ENCODE results near the gene EMC10.

The EMC10 gene

DNA sequence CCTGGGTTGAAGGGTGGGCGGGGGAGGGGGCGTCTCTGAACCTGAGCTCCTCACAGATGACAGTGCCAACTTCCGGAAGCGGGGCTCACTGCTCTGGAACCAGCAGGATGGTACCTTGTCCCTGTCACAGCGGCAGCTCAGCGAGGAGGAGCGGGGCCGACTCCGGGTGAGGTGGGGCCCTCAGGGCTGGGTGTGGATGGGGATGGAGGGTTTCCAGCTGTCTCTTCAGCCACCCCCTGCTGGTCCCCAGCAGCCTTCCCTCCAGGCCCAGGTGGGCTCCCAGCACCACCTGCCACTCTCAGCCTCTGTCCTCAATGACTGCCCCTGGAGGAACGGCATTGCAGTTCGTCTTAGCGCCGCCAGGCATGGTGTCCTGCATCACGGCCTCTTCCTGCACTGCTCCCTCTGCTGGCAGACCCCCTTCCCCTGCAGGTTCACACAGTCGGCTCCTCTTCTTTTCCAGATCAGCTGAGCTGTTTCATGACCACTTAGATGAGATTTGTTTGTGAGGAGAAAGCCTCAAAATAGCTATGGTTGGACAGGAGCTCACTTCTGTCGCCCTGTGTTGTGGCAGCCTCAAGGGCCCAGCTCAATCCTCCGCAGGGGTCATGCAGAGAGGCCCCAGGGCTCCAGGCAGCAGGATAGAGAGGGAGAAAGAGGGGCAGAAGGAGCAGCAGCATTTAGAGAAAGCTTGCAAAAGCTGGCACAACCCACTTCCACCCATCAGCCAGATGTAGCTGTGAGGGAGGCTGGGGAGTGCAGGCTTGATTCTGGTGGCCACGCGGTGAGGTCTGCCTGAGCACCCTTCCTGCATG is 2.8 kb downstream of the EMC10 start:
- peak; percentile 67 for DNase-seq (ENCODE audit: low spot score)

DNA sequence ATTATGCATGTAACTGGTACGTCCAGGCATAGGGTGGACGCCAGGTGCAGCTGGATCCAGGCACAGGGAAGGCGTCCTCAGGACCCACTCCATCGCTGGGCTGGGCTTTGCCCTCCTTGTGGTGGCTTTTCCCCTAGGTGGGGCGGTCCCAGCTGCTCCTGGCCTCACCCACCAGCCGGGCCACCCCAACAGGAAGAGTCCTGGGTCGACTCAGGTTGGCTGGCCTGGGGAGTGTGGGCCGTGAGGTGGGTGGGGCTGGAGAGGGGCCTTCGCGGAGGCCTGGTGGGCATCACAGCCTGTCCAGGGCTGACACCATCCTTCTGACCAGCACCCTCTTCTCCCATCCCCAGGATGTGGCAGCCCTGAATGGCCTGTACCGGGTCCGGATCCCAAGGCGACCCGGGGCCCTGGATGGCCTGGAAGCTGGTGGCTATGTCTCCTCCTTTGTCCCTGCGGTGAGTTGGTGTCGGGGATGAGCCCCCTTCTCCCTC is 3.5 kb downstream of the EMC10 start:
- no peak for DNase-seq (ENCODE audit: low spot score)

DNA sequence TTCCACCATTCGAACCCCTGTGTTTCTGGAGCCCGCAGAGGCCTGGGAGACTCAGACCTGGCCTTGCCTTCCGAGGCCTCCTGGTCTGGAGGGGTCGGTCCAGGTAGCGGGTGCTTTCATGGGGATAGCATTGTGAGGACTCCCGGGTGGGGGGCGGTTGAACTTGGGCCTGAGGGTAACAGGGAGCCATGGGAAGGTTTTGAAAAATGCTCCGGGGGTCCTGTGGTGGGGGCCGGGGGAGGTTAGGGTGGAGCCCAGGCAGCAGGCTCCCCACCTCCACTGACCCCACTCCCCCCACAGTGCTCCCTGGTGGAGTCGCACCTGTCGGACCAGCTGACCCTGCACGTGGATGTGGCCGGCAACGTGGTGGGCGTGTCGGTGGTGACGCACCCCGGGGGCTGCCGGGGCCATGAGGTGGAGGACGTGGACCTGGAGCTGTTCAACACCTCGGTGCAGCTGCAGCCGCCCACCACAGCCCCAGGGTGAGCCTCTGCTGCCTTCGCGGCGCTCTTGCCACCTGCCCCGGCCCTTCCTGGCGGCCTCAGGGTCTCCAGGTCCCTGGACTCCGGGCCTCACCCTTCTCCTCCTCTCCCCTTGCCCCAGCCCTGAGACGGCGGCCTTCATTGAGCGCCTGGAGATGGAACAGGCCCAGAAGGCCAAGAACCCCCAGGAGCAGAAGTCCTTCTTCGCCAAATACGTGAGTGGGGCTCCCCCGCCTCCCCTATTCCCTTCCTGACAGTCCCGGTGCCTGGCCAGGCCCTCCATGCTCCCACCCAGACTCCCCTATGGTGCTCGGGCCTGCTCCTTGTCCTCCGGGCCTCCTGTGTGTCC is 4.2 kb downstream of the EMC10 start:
- no peak for DNase-seq (ENCODE audit: low spot score)

DNA sequence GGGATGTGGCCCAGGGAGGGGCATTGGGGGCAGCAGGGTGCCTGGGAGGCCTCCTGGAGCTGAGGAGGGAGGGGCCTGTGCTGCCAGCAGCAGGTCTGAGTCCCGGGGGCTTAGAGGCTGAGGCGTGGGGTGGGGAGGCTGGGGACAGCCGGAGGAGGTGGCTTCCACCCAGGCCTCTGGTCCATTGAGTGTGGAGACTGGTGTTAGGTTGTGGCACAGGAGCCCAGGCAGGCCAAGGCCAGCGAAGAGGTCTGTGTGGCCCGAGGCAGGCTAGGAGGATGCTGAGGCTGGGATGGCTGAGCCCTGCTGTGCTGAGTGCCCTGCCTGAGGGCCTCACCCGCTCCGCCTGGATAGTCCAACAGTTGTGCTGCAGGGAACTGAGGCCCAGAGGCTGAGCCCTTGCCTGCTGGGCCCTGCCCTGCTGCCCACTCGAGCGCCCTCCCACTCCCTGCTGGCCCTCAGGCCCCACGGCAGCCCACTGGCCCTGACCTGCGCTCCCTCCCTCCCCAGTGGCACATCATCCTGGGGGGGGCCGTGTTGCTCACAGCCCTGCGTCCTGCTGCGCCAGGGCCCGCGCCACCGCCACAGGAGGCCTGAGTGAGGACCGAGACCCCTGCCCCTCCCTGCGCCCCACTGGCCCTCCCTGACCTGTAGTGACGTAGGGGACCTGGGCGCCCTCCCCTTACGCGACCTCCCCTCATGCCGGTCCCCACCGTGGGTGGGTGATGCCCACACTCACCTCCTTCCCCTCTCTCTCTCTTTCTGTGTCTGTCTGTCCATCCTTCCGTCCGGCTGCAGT is 5.2 kb downstream of the EMC10 start:
- no peak for DNase-seq (ENCODE audit: low spot score)

DNA sequence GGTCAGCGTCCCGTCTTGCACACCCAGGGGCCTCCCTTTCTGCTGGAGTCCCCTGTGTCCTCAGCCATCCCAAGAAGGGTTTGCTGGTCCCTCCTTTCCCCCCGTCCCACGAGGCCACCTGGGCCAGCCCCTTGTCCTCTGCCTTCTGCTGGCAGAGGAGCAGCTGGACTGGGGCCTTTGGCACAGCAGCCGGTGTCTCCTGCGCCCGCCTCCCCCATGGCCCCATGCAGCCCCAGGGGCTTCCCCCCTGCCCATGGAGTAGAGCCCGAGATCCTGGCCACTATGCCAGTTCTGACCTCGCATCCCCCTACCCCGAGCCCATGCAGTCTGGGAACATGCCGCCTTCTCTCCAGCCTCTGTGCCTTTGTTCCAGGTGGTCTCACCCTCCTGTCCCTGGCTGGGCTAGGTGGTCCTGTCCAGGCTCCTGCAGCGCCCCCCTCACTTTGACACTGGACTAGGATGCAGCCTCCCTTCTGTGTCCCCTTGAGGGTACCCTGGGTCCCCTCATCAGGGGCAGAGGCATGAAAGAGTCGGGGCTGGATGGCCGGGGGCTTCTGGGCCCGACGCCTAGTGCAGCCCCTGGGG is 6.1 kb downstream of the EMC10 start:
- DNase-seq (ENCODE audit: low spot score), result no peak

DNA sequence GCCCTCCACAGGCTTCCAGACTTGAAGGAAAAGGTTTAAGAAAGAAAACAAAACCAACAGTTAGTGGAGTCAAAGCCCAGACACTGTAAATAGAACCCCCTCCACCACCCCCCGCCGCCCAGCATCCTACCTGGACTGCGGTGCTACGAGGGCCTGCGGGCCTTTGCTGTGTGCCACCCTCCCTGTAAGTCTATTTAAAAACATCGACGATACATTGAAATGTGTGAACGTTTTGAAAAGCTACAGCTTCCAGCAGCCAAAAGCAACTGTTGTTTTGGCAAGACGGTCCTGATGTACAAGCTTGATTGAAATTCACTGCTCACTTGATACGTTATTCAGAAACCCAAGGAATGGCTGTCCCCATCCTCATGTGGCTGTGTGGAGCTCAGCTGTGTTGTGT is 6.6 kb downstream of the EMC10 start:
- DNase-seq (ENCODE audit: low spot score), result no peak

DNA sequence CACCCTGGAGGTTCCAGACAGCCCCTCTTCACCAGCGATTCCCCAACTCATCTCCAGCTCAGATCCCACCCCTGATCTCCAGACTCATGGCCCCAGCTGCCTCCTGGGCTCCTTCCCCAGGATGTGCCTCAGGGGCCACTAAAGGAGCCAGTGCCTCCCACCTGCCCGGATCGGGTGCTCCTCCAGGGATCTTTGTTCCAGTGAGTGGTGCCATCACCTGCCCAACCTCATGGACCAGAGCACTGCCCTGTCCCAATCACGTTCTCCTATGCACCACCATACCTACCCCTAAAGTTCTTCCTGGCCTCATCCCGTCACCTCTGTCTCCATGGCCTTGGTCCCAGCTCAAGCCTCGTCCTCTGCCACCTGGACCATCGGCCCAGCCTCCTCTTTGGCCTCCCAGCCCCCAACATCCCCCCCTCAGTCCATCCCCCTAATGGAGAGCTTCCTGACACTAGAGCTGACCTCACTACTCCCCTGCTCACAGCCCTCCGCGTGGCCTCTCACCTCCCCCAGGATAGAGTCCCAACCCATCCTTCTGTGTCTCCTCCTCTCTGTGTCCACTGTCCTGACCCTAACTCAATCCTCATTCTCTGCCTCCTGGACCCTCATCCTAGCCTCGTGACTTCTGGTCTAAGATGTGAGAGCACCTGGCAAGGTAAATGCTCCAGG is 9.1 kb downstream of the EMC10 start:
- DNase-seq (ENCODE audit: low spot score), result no peak

DNA sequence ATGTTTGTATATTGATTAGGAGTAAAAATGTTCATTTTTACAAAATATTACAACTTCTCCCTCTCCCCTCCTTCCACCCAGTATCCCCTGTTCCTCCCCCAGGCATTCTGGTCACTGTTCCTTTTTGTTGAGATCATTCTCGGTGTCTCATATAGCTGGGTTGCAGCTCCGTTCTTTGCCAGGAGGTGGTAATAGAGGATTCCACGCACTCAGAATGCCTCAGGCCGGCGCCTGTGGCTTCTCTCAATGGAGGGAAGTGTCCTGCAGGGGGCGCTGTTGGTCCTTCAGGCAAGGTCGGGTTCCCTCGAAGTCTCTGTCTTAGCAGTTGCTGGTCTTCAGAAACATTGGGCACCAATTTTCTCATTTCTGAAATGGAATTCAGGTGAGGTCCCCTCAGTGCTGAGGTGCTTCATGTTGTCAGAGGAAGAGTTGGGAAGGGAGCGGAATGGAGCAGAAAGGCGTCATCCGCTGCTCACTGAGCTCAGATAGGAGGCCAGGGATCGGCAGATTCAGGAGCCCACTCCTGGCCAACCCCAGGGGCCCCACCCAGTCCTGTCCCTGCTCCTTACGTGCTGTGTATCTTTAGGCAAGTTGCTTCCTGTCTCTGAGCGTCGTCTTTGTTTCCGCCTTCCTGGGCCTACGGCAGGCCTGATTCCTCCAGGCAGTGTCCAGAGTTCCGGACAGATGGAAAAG is 10.7 kb downstream of the EMC10 start:
- no peak for DNase-seq (ENCODE audit: low spot score)

DNA sequence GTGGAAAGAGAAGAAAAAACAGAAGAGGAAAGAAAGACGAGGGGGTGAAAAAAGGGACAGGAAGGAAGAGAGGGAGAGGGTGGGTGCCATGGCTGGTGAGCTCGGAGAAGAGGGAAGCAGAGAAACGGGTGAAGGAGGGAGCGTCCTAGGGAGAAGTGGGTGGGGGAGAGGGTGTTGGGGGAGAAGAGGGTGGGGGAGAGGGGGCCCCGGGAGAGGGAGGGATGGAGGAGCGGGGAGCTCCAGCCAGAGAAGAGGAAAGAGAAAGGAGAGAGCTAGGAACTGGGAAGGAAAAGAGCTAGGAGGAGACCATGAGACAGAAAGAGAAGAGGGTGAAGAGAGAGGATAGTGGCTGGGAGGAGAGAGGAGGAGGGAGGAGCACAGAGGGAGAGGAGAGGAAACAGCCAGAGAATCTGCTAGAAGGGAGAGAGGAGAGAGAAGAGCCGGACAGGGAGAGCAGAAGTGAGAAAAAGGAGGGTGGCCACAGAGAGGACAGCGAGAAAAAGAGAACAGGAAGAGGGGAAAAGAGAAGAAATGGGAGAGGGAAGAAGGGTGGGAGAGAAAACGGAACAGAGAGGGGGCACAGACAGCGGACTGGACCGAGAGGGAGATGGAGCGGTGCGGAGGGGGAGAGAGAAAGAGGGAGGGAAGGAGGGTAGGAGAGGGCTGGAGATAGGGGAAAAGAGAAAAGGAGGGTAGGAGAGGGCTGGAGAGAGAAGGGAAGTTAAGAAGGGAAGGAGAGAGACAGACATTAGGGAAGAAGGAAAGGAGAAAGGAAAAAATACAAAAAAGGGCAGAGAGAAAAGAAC is 12.3 kb downstream of the EMC10 start:
- no peak for DNase-seq (ENCODE audit: low spot score)

DNA sequence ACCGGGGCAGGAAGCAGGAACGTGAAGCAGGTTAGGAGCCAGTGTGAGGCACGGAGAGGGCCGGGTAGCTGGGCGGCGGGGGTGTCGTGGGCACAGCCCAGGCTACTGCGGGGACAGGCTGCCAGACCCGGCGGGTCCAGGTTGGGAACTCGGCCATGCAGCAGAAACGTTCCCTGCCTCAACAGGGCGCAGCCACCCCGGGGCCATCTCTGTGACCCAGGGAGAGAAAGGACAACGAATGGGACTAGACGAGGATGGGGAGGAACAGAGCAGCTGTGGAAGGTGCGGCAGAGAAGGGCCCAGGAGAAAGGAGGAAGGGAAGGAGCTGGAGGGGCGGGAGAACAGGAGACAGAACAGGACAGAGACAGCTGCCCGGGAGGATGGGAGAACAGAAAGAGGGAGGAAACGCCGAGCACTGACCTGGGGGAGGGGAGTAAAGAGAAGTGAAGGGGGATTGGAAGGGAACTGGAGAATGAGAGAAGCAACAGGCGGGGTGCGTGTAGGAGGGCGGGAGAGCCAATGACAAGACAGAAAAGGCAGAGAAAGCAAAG is 13.2 kb downstream of the EMC10 start:
- DNase-seq (ENCODE audit: low spot score), result no peak

DNA sequence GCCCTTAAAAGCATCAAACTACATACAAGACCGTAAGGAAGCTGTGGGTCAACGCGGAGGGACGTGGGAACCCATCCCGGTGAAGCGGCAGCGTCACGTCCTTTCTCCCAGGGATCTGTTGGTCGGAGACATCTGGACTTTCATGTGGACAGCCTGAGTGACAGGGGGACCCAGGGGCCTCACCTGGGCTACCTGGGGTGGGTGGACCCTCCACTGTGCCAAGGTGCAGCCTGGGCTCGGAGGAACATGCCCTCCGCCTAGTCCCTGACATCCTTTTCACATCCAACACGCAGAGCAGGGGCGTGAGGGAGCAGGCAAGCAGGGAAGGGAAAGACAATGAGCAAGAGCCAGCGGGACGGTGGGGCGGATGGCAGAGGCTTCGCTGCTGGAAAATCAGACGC is 14.1 kb downstream of the EMC10 start:
- no peak for DNase-seq (ENCODE audit: low spot score)

DNA sequence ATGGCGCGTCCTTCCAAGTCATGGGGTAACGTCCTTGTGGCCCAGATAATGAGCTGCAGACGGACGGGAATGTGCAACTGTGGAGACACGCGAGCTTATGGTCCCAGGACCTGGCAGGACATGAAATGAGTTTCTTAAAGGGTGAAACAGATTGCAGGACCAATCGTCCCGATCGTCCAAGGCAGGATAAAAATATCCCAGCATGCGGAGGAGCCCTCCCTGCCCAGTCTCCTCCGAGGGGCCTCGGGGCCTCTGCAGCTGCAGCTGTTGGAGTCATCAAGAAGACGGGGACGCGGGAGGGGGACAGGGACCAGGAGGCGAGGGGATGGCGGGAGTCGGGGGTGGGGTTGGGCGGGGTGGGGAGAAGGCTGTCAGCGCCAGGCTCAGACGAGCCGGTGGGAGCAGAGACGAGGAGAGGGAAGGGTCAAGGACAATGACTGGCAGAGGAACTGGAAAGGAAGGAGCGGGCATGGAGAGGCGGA is 14.7 kb downstream of the EMC10 start:
- no peak for DNase-seq (ENCODE audit: low spot score)

DNA sequence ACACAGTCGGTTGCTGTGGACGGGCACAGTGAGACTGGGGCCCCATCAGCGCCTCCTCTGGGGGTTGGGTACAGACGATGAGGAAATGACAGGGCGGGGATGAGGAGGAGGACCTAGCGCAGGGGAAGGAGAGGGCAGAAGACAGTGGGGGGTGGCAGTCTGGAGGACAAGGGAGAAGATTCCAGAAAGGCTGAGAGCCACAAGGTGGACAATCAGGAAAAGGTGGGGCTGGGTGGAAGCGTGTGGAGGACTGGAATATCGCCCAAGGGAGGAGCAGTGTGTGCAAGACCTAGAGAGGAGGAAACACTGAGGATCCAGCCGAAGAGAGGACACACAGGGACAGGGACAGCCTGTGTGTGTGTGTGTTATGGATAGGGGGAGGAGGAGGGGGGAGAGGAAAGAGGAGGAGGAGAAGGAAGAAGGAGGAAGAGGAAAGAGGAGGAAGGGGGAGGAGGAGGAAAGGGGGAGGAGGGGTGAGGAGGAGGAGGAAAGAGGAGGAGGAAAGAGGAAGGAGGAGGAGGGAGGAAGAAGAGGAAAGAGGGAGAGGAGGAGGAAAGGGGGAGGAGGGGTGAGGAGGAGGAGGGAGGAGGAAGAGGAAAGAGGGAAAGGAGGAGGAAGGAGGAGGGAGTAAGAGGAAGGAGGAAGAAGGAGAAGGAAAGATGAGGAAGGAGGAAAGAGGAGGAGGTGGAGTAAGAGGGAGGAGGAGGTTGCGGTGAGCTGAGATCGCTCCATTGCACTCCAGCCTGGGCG is 16.2 kb downstream of the EMC10 start:
- no peak for DNase-seq (ENCODE audit: low spot score)

DNA sequence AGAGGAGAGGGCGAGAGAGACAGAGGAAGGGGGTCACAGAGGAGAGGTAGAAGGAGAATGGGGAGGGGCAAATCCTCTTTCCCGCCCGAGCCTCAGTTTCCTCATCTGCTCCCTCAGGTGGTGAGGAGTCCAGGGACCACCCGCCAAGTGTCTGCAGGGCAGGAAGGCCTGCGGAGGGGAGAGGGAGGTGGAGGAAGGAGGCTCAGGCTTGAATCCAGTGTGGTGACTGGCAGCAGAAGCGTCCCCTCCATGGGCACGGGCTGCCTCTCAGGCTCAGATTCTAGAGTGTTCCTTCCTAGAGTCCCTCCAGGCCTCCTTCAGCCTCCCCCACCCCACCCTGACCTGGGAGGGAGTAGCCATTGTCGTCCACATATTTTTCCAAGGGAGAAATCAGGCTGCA is 16.9 kb downstream of the EMC10 start:
- no peak for DNase-seq (ENCODE audit: low spot score)

DNA sequence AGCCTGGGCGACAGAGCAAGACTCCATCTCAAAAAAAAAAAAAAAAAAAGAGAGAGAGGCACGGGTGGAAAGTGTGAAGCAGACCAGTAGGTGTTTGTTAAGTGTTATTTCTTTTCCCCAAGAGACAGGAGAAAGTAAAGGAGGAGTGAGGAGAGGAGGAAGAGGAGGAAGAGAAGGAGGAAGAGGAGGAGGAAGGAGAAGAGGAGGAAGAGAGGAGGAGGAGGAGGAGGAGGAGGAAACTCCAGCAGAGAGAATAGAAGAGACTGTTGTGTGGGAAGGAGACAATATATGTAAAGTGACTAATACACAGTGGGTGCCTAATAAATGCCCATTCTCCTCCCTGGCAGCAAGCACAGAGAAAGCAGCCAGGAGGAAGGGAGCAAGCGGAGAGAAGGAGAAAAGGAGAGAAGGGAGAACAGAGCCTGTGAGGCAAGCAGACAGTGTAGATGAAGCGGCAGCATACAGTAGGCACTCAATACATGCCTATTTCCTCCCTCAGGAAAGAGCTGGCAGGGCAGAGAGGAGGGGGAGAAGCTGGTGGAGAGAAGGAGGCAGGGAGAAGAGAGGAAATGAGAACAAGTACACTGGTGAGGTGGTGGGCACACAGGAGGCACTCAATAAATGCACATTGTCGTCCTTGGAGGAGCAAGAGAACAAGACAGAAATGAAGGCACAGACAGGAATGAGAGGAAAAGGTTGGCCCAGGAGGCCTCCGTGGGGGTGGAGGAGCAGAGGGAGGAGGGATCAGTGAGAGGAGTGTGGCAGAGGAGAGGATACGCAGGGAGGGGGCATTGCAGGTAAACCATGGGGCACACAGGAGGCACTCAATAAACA is 18.1 kb downstream of the EMC10 start:
- no peak for DNase-seq (ENCODE audit: low spot score)

DNA sequence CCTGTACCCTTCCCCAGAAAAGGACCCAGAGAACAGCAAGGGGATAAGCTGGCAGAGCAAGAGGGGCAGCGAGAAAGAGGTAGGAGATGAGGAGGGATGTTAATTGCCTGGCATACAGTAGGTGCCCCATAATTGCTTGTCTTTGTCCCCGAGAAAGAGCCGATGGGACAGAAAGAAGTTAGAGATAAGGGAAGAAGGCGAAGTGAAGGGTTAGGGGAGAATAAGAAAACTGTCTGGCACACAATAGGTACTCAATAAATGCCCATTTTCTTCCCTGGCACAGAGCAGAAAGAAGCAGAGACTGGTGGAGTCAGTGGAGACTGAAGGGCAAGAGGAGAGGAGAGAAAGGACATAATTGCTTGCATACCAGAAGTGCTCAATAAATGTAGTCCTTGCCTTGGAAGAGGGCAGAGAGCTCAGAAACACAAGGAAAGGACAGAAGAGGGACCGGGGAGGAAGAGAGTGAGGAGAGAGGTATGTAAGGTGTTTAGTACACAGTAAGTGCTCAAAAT is 18.8 kb downstream of the EMC10 start:
- DNase-seq (ENCODE audit: low spot score), result no peak

DNA sequence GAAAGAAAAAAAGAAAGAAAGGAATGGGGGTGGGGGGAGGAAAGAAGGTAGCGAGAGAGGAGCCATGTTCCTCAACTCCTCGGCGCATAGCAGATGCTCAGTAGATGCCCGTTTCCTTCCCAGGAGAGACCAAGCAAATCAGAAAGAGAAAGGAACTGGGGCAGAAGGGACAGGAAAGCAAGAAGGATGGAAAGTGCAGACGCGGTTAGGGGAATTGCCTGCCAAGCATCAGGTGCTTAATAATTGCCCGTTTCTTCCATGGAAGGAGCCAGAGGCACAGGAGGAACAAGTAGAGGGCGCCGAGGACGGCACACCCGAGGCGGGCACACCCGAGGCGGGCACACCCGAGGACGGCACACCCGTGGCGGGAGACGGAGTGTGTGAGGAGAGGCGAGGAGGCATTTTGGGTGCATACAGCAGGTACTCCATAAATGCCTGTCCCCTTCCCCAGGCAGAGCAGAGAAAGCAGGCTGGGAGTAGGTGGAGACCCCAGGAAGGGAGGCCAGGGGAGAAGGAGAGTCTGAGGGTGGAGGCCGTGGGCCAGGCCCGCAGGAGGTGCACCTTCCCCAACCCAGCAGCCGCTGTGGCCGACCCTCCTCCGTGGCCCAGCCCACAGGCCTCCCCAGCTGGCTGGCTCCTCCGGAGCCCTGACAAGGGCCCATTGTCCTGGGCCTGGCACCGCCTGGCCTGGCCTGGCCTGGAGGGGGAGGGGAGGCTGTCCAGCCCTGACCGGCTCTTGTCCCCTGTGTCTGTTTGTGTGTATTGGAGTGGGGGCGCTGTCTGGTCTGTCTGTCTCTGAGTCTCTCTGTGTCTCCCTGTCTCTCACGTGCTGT is 20.1 kb downstream of the EMC10 start:
- no peak for DNase-seq (ENCODE audit: low spot score)

Data from hepatic stellate cell (primary cell).